Measurements from ENCODE around the gene KCNQ1.

The KCNQ1 gene

DNA sequence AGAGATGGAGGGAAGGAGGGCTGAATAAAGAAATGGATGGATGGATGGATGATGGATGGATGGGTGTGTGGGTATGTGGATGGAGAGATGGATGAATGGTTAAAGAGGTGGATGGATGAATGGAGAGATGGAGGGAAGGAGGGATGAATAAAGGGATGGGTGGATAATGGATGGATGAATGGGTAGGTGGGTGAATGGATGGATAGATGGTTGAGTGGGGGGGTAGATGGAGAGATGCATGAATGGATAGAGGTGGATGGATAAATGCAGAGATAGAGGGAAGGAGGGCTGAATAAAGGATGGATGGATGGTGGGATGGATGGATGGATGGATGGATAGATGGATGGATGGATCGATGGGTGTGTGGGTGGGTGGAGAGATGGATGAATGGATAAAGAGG lies 369.2 kb downstream of the KCNQ1 start:
- no peak overlapping the region for H3K27ac ChIP-seq
- TF ChIP-seq, protein P1, sequence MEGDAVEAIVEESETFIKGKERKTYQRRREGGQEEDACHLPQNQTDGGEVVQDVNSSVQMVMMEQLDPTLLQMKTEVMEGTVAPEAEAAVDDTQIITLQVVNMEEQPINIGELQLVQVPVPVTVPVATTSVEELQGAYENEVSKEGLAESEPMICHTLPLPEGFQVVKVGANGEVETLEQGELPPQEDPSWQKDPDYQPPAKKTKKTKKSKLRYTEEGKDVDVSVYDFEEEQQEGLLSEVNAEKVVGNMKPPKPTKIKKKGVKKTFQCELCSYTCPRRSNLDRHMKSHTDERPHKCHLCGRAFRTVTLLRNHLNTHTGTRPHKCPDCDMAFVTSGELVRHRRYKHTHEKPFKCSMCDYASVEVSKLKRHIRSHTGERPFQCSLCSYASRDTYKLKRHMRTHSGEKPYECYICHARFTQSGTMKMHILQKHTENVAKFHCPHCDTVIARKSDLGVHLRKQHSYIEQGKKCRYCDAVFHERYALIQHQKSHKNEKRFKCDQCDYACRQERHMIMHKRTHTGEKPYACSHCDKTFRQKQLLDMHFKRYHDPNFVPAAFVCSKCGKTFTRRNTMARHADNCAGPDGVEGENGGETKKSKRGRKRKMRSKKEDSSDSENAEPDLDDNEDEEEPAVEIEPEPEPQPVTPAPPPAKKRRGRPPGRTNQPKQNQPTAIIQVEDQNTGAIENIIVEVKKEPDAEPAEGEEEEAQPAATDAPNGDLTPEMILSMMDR (conservative IDR thresholded peaks at IDR 0.05): no peak

DNA sequence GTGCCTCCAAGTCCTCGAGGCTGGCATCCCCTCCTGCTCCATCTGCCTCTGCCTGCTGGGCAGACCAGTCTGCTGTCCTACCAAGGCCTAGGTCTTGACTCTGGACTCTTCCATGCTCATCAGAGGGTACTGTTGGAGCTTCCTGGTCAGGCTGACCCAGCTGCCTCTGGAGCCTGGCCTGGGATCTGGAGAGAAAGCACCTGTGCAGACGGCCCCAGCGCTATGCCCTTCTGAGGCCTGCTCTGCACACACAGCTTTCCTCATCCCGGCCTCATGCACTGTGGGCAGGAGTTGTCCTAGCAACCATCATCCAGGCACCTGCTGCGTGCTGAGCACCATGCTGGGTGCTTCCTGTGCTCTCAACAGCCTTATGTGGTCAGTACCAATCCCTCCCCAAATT lies 369.9 kb downstream of the KCNQ1 start:
- TF ChIP-seq, protein P1 (conservative IDR thresholded peaks at IDR 0.05): no peak
- H3K27ac ChIP-seq: no peak overlapping the region

- TF ChIP-seq, protein P1 (conservative IDR thresholded peaks at IDR 0.05): no peak
Observed at GRCh38 chr11:2815762-2816496, 371.1 kb downstream of the KCNQ1 start.

DNA sequence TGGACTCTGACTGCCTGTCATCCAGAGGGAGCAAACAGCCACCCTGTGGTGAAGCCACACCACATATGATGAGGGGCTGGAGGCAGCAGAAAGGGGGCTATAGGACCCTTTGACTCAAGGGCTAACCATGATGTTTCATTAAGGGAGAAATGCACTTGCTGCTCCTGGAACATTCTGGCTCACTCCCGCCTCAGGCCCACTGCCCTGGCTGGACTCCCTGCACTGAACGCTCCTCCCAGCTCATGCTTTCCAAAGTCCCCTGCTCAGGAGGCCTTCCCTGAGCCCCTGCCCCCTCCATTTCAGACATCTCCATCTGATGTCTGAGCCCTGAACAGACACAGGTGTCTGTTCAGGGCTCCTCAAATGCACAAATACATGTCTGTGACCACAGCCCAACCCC lies 371.7 kb downstream of the KCNQ1 start:
- no peak overlapping the region for H3K27ac ChIP-seq
- TF ChIP-seq, protein P1 (conservative IDR thresholded peaks at IDR 0.05): no peak

More at GRCh38 chr11:2815762-2816496, 371.1 kb downstream of the KCNQ1 start:
- H3K27ac ChIP-seq: no peak overlapping the region

DNA sequence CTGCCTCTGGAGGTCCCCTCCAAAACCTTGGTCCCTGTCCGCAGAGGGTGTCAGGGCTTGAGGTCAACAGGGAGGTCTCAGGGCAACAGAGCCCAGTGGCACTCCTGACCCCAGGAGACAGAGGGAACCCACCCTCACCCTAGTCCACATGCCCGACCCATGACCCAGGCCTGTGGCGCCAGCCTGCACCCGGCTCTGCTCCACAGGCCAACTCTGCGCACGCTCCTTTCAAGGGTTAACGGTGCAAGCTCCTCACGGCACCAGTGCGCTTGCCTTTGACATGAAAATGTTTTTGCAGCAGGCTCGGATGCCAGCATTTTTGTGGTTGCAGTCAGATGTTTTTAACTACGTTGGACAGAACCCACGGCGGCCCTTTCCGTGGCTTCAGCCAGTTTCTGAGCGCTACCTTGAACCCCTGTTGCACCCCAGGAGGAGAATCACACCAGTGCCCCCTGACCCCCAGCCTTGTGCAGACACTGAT lies 372.2 kb downstream of the KCNQ1 start:
- TF ChIP-seq, protein P1 (conservative IDR thresholded peaks at IDR 0.05): no peak
- no peak overlapping the region for H3K27ac ChIP-seq

DNA sequence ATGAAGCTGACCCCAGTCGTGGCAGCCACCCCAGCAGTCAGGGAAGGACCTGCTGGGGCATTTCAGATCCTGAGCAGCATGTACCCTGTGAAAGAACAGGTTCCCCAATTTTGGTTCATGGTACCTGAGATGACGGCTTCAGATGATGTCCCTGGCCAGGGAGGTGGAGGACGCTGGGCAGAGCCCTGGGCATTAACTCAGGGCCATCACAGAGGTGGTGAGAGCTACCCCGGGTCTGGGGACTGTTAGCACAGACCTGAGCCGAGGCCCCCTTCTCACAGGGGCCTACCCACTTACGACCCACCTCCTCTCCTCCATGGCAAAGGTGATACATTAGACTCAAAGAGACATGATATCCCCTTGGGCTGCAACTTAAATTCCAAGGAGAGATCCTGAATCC lies 372.6 kb downstream of the KCNQ1 start:
- TF ChIP-seq, protein P1 (conservative IDR thresholded peaks at IDR 0.05): no peak
- no peak overlapping the region for H3K27ac ChIP-seq

GRCh38 chr11:2818021-2818420 lies 373.2 kb downstream of the KCNQ1 start:
- no peak overlapping the region for H3K27ac ChIP-seq
- TF ChIP-seq, protein P1 (conservative IDR thresholded peaks at IDR 0.05): no peak

Measured in VCaP (cell line).